NCI-H2227 (cell line): Measurements from ENCODE around the gene TBC1D25.

Experiments
- DNase-seq: peaks from one replicate; lab custom pipeline; 2025; ENCODE audit not compliant: unreplicated experiment; lab: John Stamatoyannopoulos, UW

The TBC1D25 gene

GRCh38 chrX:48558271-48558670 is 18.8 kb downstream of the TBC1D25 start:
- no peak for DNase-seq

DNA sequence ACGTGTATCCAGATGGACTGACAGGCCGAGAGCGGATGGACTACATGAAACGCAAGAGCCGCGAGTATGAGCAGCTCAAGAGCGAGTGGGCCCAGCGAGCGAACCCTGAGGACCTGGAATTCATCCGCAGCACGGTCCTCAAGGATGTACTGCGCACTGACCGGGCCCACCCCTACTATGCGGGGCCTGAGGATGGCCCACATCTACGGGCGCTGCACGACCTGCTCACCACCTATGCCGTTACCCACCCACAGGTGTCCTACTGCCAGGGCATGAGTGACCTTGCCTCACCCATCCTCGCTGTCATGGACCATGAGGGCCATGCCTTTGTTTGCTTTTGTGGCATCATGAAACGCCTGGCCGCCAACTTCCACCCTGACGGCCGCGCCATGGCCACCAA is 20.1 kb downstream of the TBC1D25 start:
- no peak for DNase-seq

GRCh38 chrX:48560056-48560455 is 20.5 kb downstream of the TBC1D25 start:
- DNase-seq = no peak

DNA sequence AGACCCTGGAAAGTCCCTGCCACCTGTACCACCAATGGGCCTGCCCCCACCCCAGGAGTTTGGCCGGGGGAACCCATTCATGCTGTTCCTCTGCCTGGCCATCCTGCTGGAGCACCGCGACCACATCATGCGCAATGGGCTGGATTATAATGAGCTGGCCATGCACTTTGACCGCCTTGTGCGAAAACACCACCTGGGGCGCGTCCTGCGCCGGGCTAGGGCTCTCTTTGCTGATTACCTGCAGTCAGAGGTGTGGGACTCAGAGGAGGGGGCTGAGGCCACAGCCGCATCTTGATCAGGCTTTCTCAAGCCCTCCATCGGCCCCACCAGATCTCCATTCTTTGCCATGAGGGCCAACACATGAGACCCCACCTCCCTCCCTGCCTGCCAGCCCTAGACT is 21.2 kb downstream of the TBC1D25 start:
- no peak for DNase-seq

DNA sequence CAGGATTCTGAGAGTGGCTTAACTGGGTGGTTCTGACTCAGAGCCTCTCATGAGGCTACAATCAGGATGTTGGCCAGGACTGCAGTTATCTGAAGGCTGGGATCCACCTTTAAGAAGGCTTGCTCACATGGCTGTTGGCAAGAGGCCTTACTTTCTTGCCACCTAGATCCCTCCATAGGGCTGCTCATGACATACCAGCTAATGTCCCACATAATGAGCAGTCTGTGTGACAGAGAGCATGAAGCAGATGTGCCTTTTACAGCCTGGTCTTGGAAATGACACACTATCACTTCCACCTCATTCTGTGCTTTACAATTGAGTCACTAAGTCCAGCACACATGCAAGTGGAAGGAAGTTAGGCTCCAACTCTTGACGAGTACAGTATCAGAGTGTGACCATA is 30.4 kb downstream of the TBC1D25 start:
- DNase-seq = no peak

DNA sequence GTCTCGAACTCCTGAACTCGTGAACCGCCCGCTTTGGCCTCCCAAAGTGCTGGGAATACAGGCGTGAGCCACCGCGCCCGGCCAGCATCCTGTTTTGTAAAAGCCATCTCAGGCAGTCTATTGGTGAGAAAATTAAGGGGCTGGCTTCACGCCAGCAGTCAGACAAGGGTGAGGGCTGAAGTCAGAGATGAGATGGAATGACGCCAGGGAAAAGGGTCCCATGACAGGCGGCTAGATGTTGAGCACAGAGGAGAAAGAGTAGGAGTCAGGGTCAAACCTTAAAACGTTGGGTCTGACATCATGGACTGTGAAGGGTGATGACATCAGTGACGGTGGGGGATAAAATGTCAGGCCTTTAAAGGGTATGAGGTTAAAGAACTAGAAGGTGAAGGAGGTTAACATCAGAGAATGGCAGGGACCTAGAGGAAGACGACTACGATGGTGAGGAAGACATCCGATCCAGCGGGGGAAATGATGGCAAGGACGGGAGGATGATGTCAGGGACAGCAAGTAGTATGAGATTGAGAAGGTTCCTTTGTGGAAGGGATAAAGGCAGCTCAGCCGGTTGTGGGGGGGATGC is 34.3 kb downstream of the TBC1D25 start:
- peak; percentile 89 for DNase-seq

GRCh38 chrX:48574270-48575266 is 35.1 kb downstream of the TBC1D25 start, which contains the start of gene RBM3:
TSS of gene RBM3 (plus strand) at chrX:48574484. CDS start at chrX:48575181, 697 bp downstream.
- peak; percentile 98 for DNase-seq

GRCh38 chrX:48575642-48576041 is 36.1 kb downstream of the TBC1D25 start:
- DNase-seq = no peak

DNA sequence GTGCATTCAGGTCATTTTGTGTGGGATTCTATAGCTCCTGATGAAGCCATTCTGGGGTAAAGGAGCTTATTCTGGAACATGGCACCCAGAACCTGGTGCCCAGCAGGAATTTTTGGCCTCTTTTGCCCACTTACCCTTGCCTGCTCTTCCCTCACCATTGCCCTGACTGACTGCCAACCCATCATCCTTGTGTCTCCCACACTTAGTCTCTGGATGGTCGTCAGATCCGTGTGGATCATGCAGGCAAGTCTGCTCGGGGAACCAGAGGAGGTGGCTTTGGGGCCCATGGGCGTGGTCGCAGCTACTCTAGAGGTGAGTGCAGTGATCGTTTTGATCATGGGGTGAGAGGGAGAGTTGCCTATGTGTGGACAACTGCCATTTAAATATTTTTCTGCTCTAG is 36.6 kb downstream of the TBC1D25 start:
- DNase-seq = no peak

- no peak for DNase-seq
These were observed 39.2 kb downstream of the TBC1D25 start for GRCh38 chrX:48578661-48579128.

- DNase-seq = no peak
These were observed 39.7 kb downstream of the TBC1D25 start for GRCh38 chrX:48579259-48579658.

GRCh38 chrX:48580662-48581061 is 41.1 kb downstream of the TBC1D25 start:
- DNase-seq = no peak

- no peak for DNase-seq
These were observed 45.2 kb downstream of the TBC1D25 start for GRCh38 chrX:48584698-48585097.

DNA sequence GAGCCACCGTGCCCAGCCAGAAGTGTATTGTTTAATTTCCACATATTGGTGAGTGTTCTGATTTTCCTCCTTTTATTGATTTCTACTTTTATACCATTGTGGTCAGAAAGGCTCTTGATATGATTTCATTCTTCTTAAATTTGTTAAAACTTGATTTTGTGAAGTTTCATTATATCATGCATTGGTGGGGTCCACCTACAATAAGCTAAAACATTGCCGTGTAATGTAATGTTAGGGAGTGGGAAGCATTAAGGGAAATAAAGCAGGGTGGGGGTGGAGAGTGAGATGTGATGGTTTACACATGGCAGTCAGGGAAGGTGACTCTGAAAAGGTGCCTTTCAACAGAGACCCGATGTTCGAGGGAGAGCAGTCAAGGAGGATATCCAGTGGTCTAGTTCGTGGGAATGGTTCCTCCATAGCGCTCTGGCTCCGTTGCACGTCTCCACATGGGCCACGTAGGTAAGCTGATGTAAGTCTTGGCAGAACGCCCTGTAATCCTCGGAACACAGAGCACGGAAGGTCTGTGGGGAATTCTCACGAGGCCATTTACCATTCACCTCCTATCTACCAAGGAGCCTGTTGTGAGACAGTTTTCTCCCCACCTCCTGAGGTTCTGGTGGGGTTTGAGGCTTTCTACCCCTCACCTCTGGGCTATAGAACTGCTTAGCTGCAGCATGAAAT is 50.1 kb downstream of the TBC1D25 start:
- DNase-seq = no peak

DNA sequence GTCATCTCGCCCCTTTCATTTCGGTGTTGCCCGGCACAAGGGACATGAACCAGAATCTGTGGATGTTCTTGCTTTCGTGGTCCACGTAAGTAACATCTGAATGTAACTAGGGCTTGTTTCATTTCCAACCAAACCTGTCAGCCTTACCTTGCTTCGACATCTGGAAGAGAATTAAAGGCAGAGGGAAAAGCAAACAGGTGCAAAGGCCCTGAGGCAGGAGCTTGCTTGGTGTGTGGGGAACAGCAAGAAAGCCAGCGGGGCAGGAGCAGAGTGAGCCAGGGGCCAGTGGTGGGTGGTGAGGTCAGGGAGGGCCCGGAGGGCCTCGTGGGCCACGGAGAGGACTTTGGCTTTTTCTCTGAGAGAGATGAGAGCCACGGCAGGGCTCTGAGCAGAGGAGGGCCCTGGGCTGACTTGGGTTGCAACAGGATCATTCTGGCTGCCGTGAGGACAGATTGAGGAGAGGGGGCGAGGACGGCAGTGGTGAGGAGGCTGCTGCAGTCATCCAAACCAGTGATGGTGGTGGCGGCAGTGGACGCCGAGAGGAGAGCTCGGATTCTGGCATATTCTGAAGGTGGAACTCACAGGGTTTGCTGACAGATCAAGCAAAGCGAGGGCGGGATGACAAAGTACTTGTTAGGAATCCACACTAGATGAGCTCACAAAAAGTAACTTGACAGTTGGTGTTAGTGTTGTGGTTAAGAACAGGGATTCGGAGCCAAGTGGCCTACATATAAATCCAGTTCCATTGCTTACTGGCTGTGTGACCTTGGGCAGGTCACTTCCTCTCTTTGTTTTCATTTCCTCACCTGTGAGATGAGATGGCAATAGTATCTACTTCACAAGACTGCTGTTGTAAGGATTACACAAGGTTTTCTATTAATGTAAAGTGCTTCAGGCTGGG is 50.9 kb downstream of the TBC1D25 start:
- no peak for DNase-seq

DNA sequence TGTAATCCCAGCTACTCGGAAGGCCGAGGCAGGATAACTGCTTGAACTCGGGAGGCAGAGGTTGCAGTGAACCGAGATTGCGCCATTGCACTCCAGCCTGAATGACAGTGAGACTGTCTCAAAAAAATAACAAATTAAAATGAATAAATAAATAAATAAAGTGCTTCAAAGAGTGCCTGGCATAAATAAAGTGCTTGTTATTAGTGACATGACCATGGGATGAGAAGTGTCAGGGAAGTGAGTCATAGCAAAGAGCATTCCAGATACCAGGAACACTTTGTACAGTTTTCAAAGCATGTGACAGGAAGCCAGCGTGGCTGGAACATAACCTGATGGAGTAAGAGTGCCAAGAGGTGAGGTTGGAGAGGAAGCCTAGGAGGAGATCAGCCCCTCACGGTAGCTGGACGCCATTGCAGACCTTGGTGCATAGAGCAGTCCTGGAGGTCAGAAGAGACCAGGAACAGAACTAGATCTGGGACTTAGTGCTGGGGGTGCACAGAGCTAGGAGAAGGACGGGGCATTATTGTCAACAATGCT is 51.8 kb downstream of the TBC1D25 start:
- DNase-seq = no peak

DNA sequence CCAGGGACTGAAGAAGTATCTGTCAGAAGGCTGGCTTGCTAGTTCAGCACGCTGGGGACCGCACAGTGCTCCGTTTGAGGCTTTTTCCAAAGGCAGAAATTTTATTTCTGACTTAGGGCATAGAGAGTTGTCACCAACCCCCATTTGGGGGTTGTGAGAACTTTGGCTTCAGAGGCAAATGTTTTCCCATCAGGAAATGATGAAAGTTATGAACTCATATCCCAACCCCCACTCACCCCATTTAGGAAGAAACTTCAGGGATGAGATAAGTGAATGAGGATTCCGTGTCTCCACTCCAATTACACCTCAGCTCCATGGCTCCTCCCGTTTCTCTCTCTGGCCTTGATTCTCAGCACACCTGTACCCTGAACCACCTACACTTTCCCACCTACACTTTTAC is 53.5 kb downstream of the TBC1D25 start:
- no peak for DNase-seq

GRCh38 chrX:48595929-48596328 is 56.4 kb downstream of the TBC1D25 start:
- DNase-seq = no peak

DNA sequence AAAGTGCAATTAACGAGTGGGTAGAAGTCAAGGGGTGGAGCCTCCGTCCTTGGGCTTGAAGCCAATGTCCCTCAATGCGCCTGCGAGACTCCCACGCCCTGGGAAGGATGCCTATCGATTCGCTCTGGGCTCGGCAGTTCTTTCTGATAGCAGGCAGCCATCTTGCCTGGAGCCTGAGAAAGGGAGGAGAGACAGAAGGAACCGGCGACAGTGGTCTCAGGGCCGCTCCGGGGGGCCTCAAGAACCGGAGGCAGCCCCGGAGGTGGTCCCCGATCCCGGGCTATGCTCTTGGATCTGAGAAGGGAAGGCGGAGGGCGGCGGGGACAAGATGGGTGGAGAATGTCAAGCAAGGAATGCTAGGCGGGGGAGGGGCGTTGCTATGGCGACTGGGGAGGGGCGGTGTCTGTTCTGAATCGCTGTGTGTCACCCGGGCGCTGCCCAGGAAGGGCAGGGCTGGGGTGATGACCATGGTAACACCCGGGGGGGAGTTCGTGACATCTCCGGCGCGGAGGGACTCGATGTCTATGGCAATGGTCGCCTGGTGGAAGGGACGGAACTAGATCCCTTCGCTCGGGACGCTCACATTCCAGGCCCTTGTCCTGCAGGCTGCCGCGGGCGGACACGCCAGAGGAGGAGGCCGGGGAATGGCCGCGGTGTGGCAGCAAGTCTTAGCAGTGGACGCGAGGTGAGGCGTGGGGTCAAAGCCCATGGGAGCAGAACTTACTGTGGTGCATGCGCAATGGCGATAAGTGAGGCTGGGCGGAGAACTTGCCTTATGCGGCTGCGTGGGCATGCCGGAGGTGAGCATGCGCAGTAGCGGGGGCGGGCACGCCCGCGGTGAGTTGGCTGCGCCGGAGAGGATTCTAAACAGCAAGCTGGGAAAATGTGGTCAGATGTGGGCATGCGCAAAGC is 58.1 kb downstream of the TBC1D25 start, which contains the start of gene WDR13:
Gene WDR13 (plus strand): TSS at position 140 of the 912 bp plus-strand sequence. CDS start 505 bp downstream, at position 645.
- DNase-seq = peak; percentile 99
